ENCODE results near the gene SGSM2. TPM values are rescaled to one million over a fixed set of nuclear protein-coding genes. Genes with fewer than 3 reads are reported as not detected.

SGSM2 gene
- total RNA-seq, 1 donor from 2014 or later, result 127 TPM

- Mint-ChIP-seq H3K27ac (peak overlapping the region; percentile 89), H3K27me3 (no peaks in the 10 kb centered on the region), H3K4me3 (ENCODE audit: low read depth) (peak overlapping the region; percentile 45), H3K9me3 (ENCODE audit: low read depth) (no peaks in the 10 kb centered on the region), H3K4me1 (ENCODE audit: low read depth) (peaks cover 47% of the 10 kb centered on the region), H3K36me3 (ENCODE audit: insufficient read depth) (no peaks in the 10 kb centered on the region)
- DNase-seq (ENCODE audit: low spot score, unreplicated experiment), result no peak
- TF ChIP-seq, protein P1, sequence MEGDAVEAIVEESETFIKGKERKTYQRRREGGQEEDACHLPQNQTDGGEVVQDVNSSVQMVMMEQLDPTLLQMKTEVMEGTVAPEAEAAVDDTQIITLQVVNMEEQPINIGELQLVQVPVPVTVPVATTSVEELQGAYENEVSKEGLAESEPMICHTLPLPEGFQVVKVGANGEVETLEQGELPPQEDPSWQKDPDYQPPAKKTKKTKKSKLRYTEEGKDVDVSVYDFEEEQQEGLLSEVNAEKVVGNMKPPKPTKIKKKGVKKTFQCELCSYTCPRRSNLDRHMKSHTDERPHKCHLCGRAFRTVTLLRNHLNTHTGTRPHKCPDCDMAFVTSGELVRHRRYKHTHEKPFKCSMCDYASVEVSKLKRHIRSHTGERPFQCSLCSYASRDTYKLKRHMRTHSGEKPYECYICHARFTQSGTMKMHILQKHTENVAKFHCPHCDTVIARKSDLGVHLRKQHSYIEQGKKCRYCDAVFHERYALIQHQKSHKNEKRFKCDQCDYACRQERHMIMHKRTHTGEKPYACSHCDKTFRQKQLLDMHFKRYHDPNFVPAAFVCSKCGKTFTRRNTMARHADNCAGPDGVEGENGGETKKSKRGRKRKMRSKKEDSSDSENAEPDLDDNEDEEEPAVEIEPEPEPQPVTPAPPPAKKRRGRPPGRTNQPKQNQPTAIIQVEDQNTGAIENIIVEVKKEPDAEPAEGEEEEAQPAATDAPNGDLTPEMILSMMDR (IDR thresholded peaks at IDR 0.05; ENCODE audit: unreplicated experiment), result no peak
Observed at GRCh38 chr17:2396192-2396567, 58.9 kb downstream of the SGSM2 start.

DNA sequence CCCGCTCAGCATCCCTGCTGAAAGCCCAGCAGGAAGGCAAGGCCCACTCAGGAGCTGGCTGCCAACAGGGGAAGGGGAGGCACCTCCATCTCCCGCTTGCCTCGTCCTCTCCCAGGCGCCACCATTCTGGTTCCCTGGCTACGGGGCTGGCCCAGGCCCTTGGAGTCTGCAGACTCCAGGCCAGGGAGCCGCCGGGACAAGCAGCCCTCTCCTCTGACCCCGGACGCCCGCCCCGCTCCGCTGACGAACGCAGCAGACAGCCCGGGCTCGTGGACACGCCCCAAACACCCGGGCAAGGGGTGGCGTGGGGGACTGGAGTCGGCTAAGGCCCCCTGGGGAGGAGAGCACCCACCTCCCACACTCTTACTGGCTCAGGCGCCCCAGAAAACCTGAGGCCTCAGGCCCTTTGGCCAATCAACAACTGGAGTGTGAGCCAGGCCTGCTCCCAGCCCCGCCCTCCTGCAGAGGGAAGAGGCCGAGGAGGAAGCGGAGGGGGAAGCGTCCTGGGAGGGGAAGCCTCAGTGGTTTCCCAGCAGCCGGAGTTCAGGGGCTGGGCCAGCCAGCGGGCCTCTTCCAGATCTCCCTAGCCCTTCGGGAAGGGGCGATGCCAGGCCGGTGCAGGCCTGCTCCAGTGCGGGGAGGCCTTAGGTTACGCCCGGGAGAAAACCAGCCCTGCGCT lies 59.4 kb downstream of the SGSM2 start:
- Mint-ChIP-seq H3K4me1 (ENCODE audit: low read depth) (peaks cover 47% of the 10 kb centered on the region), H3K4me3 (ENCODE audit: low read depth) (peak overlapping the region; percentile 48), H3K36me3 (ENCODE audit: insufficient read depth) (no peaks in the 10 kb centered on the region), H3K27me3 (no peaks in the 10 kb centered on the region), H3K27ac (peak overlapping the region; percentile 100), H3K9me3 (ENCODE audit: low read depth) (no peaks in the 10 kb centered on the region)
- DNase-seq (ENCODE audit: low spot score, unreplicated experiment), result peak; percentile 71
- TF ChIP-seq, protein P1 (IDR thresholded peaks at IDR 0.05; ENCODE audit: unreplicated experiment), result no peak

GRCh38 chr17:2397247-2398171 lies 60.2 kb downstream of the SGSM2 start:
- Mint-ChIP-seq H3K36me3 (ENCODE audit: insufficient read depth) (no peaks in the 10 kb centered on the region), H3K4me3 (ENCODE audit: low read depth) (peak overlapping the region; percentile 93), H3K4me1 (ENCODE audit: low read depth) (peaks cover 42% of the 10 kb centered on the region), H3K9me3 (ENCODE audit: low read depth) (no peaks in the 10 kb centered on the region), H3K27me3 (no peaks in the 10 kb centered on the region), H3K27ac (peak overlapping the region; percentile 100)
- TF ChIP-seq, protein P1 (IDR thresholded peaks at IDR 0.05; ENCODE audit: unreplicated experiment), result no peak
- no peak for DNase-seq (ENCODE audit: low spot score, unreplicated experiment)

- Mint-ChIP-seq H3K9me3 (ENCODE audit: low read depth) (no peaks in the 10 kb centered on the region), H3K27me3 (no peaks in the 10 kb centered on the region), H3K4me3 (ENCODE audit: low read depth) (peak overlapping the region; percentile 93), H3K4me1 (ENCODE audit: low read depth) (peaks cover 44% of the 10 kb centered on the region), H3K36me3 (ENCODE audit: insufficient read depth) (no peaks in the 10 kb centered on the region), H3K27ac (peak overlapping the region; percentile 100)
- TF ChIP-seq, protein P1 (IDR thresholded peaks at IDR 0.05; ENCODE audit: unreplicated experiment), result no peak
- no peak for DNase-seq (ENCODE audit: low spot score, unreplicated experiment)
Observed at GRCh38 chr17:2398182-2398581, 60.9 kb downstream of the SGSM2 start.
